H1 (cell line): Measurements from ENCODE around the gene CYSRT1. TPM values are rescaled to one million over a fixed set of nuclear protein-coding genes. Genes with fewer than 3 reads are reported as not detected.
A peak's percentile ranks its signal among the peaks of the same experiment; 100 is the strongest.

Source experiments
- CTCF ChIA-PET: fragments of 300-600 bp; sonication (Branson Sonifier 250); formaldehyde crosslinking; loops from one replicate; lab custom pipeline; 2021; ENCODE audit not compliant: partially characterized antibody; lab: Charles Lee
- POLR2A ChIA-PET: fragments of 300-600 bp; sonication (Branson Sonifier 250); formaldehyde crosslinking; loops from one replicate; lab custom pipeline; 2021; ENCODE audit warnings: inconsistent platforms; ENCODE audit not compliant: partially characterized antibody; lab: Charles Lee
- DNase-seq, 2 experiments: peaks; one replicate each; pipeline versions ENCODE4 v3.0.0 to v3.0.0-alpha.2; 2010 to 2022; ENCODE audit warnings: low spot score in 2 of 2, low read depth in 1 of 2, mixed read lengths in 1 of 2
- FAIRE-seq: peaks from 2 replicates; lab custom pipeline; 2011; peaks lifted over from hg19 to GRCh38; lab: Jason Lieb, UNC
- H2AFZ ChIP-seq: 2 replicates; pipeline ENCODE4 v1.8.1; 2012; ENCODE audit warnings: low read length, inconsistent platforms
- H2AK5ac ChIP-seq: 2 replicates; pipeline ENCODE4 v1.6.1; 2013; ENCODE audit warnings: low read depth, low read length
- H2BK120ac ChIP-seq: replicated peaks from 2 replicates; pipeline ENCODE3; 2013; ENCODE audit warnings: low read depth, low read length, inconsistent platforms
- H2BK12ac ChIP-seq: 2 replicates; pipeline ENCODE4 v1.6.1; 2013; ENCODE audit warnings: low read depth, low read length
- H2BK15ac ChIP-seq: 2 replicates; pipeline ENCODE4 v1.6.1; 2013; ENCODE audit warnings: low read length
- H2BK20ac ChIP-seq: 2 replicates; pipeline ENCODE4 v1.6.1; 2013; ENCODE audit warnings: low read length
- H2BK5ac ChIP-seq: 2 replicates; pipeline ENCODE4 v1.6.1; 2013; ENCODE audit warnings: low read depth, low read length
- H3K14ac ChIP-seq: 2 replicates; pipeline ENCODE4 v1.6.1; 2013; ENCODE audit warnings: inconsistent platforms; ENCODE audit not compliant: insufficient read length
- H3K18ac ChIP-seq: 2 replicates; pipeline ENCODE4 v1.6.1; 2013; ENCODE audit warnings: low read length; ENCODE audit errors: extremely low read depth
- H3K23ac ChIP-seq: 2 replicates; pipeline ENCODE4 v1.6.1; 2013; ENCODE audit warnings: inconsistent platforms; ENCODE audit not compliant: insufficient read length
- H3K23me2 ChIP-seq: 2 replicates; pipeline ENCODE4 v1.6.1; 2013; ENCODE audit warnings: low read depth, low read length
- H3K27ac ChIP-seq: 2 replicates; pipeline ENCODE4 v1.6.1; 2011; ENCODE audit warnings: low read depth, low read length, inconsistent platforms
- H3K27me3 ChIP-seq, 4 experiments: replicated peaks in 1 of 4; 1 replicate in 1 of 4; 2 replicates in 3 of 4; pipeline versions ENCODE4 v1.6.1 to v1.8.1; 2011 to 2013; ENCODE audit warnings: low read length in 3 of 4, mild to moderate bottlenecking in 3 of 4, inconsistent platforms in 2 of 4, mixed read lengths in 2 of 4, moderate library complexity in 1 of 4; ENCODE audit not compliant: control insufficient read depth in 3 of 4, insufficient read depth in 3 of 4; ENCODE audit errors: extremely low read depth in 1 of 4
- H3K36me3 ChIP-seq, 4 experiments: 2 replicates each; pipeline versions ENCODE4 v1.6.1 to v1.8.1; 2011 to 2013; ENCODE audit warnings: mild to moderate bottlenecking in 4 of 4, low read length in 3 of 4, moderate library complexity in 2 of 4, control low read depth in 1 of 4, inconsistent platforms in 1 of 4; ENCODE audit not compliant: insufficient read depth in 4 of 4, control insufficient read depth in 2 of 4
- H3K4ac ChIP-seq: replicated peaks from 2 replicates; pipeline ENCODE3; 2013; ENCODE audit warnings: low read length, low read depth, mixed read lengths, inconsistent platforms; ENCODE audit not compliant: insufficient read length
- H3K4me1 ChIP-seq, 4 experiments: replicated peaks in 1 of 4; 1 replicate in 1 of 4; 2 replicates in 3 of 4; pipeline versions ENCODE4 v1.6.1 to v1.8.1; 2011 to 2013; ENCODE audit warnings: low read length in 3 of 4, inconsistent platforms in 2 of 4, mixed read lengths in 1 of 4; ENCODE audit not compliant: insufficient read depth in 4 of 4, control insufficient read depth in 3 of 4
- H3K4me2 ChIP-seq, 2 experiments: 2 replicates each; pipeline versions ENCODE4 v1.6.1 to v1.8.1; 2011 to 2013; ENCODE audit warnings: low read depth in 2 of 2, low read length in 2 of 2, control low read depth in 1 of 2, inconsistent platforms in 1 of 2, mild to moderate bottlenecking in 1 of 2; ENCODE audit not compliant: insufficient read depth in 1 of 2
- H3K4me3 ChIP-seq, 4 experiments: fragments of 200-600, 300-600 bp in 1 of 4; sonication (generic), shearing (Covaris generic), sonication (Bioruptor Twin) in 1 of 4; 2 replicates each; pipeline versions ENCODE4 v1.5.1 to v1.8.1; 2011 to 2016; ENCODE audit warnings: low read length in 4 of 4, low read depth in 3 of 4, control low read depth in 2 of 4, inconsistent platforms in 2 of 4, mild to moderate bottlenecking in 2 of 4, mixed read lengths in 1 of 4, moderate library complexity in 1 of 4; ENCODE audit not compliant: insufficient read depth in 2 of 4; ENCODE audit errors: extremely low read depth in 1 of 4
- H3K56ac ChIP-seq: replicated peaks from 2 replicates; pipeline ENCODE3; 2013; ENCODE audit warnings: low read depth, mild to moderate bottlenecking, mixed read lengths, low read length, inconsistent platforms; ENCODE audit not compliant: insufficient read length
- H3K79me1 ChIP-seq: 2 replicates; pipeline ENCODE4 v1.6.1; 2013; ENCODE audit warnings: low read depth, low read length, control low read depth
- H3K79me2 ChIP-seq, 2 experiments: 2 replicates each; pipeline versions ENCODE4 v1.6.1 to v1.8.1; 2012 to 2013; ENCODE audit warnings: low read length in 2 of 2, mild to moderate bottlenecking in 2 of 2, inconsistent platforms in 1 of 2; ENCODE audit not compliant: insufficient read depth in 2 of 2, control insufficient read depth in 1 of 2
- H3K9ac ChIP-seq, 4 experiments: replicated peaks in 1 of 4; 1 replicate in 1 of 4; 2 replicates in 3 of 4; pipeline versions ENCODE4 v1.6.1 to v1.8.1; 2011 to 2013; ENCODE audit warnings: low read depth in 3 of 4, low read length in 3 of 4, control low read depth in 2 of 4, mild to moderate bottlenecking in 2 of 4, moderate library complexity in 2 of 4, inconsistent platforms in 1 of 4; ENCODE audit errors: extremely low read depth in 1 of 4
- H3K9me3 ChIP-seq, 2 experiments: 2 replicates each; pipeline versions ENCODE4 v1.6.1 to v1.8.1; 2012 to 2013; ENCODE audit warnings: mild to moderate bottlenecking in 2 of 2, moderate library complexity in 2 of 2, control low read depth in 1 of 2, inconsistent platforms in 1 of 2, low read depth in 1 of 2, low read length in 1 of 2, mixed read lengths in 1 of 2; ENCODE audit not compliant: insufficient read depth in 2 of 2
- H4K20me1 ChIP-seq, 2 experiments: replicated peaks in 1 of 2; 2 replicates each; pipeline versions ENCODE3 to v1.8.1; 2011 to 2013; ENCODE audit warnings: inconsistent platforms in 2 of 2, low read length in 2 of 2, mild to moderate bottlenecking in 1 of 2; ENCODE audit not compliant: insufficient read depth in 2 of 2, control insufficient read depth in 1 of 2
- H4K5ac ChIP-seq: 2 replicates; pipeline ENCODE4 v1.6.1; 2013; ENCODE audit warnings: low read length, low read depth, mixed read lengths, inconsistent platforms; ENCODE audit not compliant: insufficient read length
- H4K8ac ChIP-seq: 2 replicates; pipeline ENCODE4 v1.8.0; 2013; ENCODE audit warnings: mild to moderate bottlenecking, moderate library complexity, low read length, inconsistent platforms; ENCODE audit not compliant: insufficient read depth; ENCODE audit errors: extremely low read depth
- H4K91ac ChIP-seq: replicated peaks from 2 replicates; pipeline ENCODE3; 2013; ENCODE audit warnings: low read length, mixed read lengths, inconsistent platforms; ENCODE audit not compliant: insufficient read length
- BACH1 ChIP-seq: IDR thresholded peaks from 2 replicates; pipeline ENCODE4 v1.6.1; 2012; ENCODE audit warnings: low read length, improper control_type of control experiment
- BRCA1 ChIP-seq: IDR thresholded peaks from 2 replicates; pipeline ENCODE4 v1.6.1; 2012; ENCODE audit warnings: low read depth, low read length, improper control_type of control experiment
- CEBPB ChIP-seq: IDR thresholded peaks from 2 replicates; pipeline ENCODE4 v1.6.1; 2012; ENCODE audit warnings: low read depth, low read length
- EGR1 ChIP-seq: IDR thresholded peaks from 2 replicates; pipeline ENCODE4 v1.6.1; 2011; ENCODE audit warnings: low read depth, low read length, borderline replicate concordance
- KDM4A ChIP-seq: IDR thresholded peaks from one replicate; pipeline ENCODE4 v1.7.1; 2012; ENCODE audit warnings: low read depth, mild to moderate bottlenecking, moderate library complexity, low read length, inconsistent platforms; ENCODE audit not compliant: severe bottlenecking
- MAFK ChIP-seq: IDR thresholded peaks from 2 replicates; pipeline ENCODE4 v1.6.1; 2012; ENCODE audit warnings: low read depth, mild to moderate bottlenecking, improper control_type of control experiment, low read length
- POLR2A ChIP-seq, 2 experiments: IDR thresholded peaks; 1 replicate in 1 of 2; 2 replicates in 1 of 2; pipeline ENCODE4 v1.6.1; 2011; ENCODE audit warnings: low read depth in 2 of 2, low read length in 2 of 2, mild to moderate bottlenecking in 2 of 2; ENCODE audit errors: control extremely low read depth in 1 of 2
- POLR2AphosphoS5 ChIP-seq: IDR thresholded peaks from 2 replicates; pipeline ENCODE4 v1.6.1; 2011; ENCODE audit warnings: low read depth, low read length
- RFX5 ChIP-seq: IDR thresholded peaks from 2 replicates; pipeline ENCODE4 v1.6.1; 2011; ENCODE audit warnings: low read depth, low read length, improper control_type of control experiment, borderline replicate concordance
- RXRA ChIP-seq: IDR thresholded peaks from 2 replicates; pipeline ENCODE4 v1.6.1; 2011; ENCODE audit warnings: low read depth, mild to moderate bottlenecking, low read length, moderate library complexity; ENCODE audit not compliant: insufficient read depth
- SIN3A ChIP-seq, 2 experiments: IDR thresholded peaks in 1 of 2; conservative IDR thresholded peaks in 1 of 2; 2 replicates each; pipeline ENCODE4 v1.6.1; 2011 to 2012; ENCODE audit warnings: low read length in 2 of 2, improper control_type of control experiment in 1 of 2, low read depth in 1 of 2, mild to moderate bottlenecking in 1 of 2
- SP1 ChIP-seq: IDR thresholded peaks from 2 replicates; pipeline ENCODE4 v1.6.1; 2011; ENCODE audit warnings: low read depth, low read length
- SP2 ChIP-seq: IDR thresholded peaks from 2 replicates; pipeline ENCODE4 v1.6.1; 2012; ENCODE audit warnings: mild to moderate bottlenecking, low read length, inconsistent platforms
- TAF1 ChIP-seq: IDR thresholded peaks from 2 replicates; pipeline ENCODE4 v1.6.1; 2011; ENCODE audit warnings: mild to moderate bottlenecking, low read depth, low read length
- TCF12 ChIP-seq: IDR thresholded peaks from 2 replicates; pipeline ENCODE4 v1.6.1; 2011; ENCODE audit warnings: low read depth, mild to moderate bottlenecking, low read length
- WGBS, 2 experiments: shearing (Covaris generic) in 1 of 2; methylation state at CpG; one replicate each; pipeline versions ENCODE4 v1.1.6 to v1.1.7; 2013 to 2015; ENCODE audit warnings: low lambda C conversion rate in 2 of 2, mixed read lengths in 2 of 2, inconsistent platforms in 1 of 2, low coverage in 1 of 2, missing lambda C conversion rate in 1 of 2; ENCODE audit not compliant: insufficient replicate concordance in 2 of 2, insufficient coverage in 1 of 2, insufficient read length in 1 of 2; ENCODE audit errors: extremely low coverage in 1 of 2, missing lambda C conversion rate in 1 of 2; 5-methylcytosine and 5-hydroxymethylcytosine counted together
- polyA plus RNA-seq, 7 experiments: library from polyadenylated mRNA; depleted of rRNA in 3 of 7; stranded (reverse) in 5 of 7; unstranded in 2 of 7; fragments of >200 nt in 5 of 7; fragments of 200-250 nt in 2 of 7; gene quantifications; 1 replicate in 5 of 7; 2 replicates in 1 of 7; 4 replicates in 1 of 7; pipeline versions ENCODE4 v1.2.1 to v1.2.3, GENCODE V29; 2011 to 2013; ENCODE audit warnings: missing spikeins in 2 of 7, mixed read lengths in 2 of 7
- total RNA-seq: library from RNA; stranded (reverse); fragmentation: NEBNext Ultra II Directional; extraction: Animal tissue kit (Norgen Biotek cat#: 25700); gene quantifications from 2 replicates; pipeline ENCODE4 v1.2.1, GENCODE V29; 2021

CYSRT1 gene
- total and polyA plus RNA-seq, 2 of the 8 experiments (the other 6 are each of a cell fraction or from before 2014, with no cell fraction given) = 1.0 to 6.5 TPM

DNA sequence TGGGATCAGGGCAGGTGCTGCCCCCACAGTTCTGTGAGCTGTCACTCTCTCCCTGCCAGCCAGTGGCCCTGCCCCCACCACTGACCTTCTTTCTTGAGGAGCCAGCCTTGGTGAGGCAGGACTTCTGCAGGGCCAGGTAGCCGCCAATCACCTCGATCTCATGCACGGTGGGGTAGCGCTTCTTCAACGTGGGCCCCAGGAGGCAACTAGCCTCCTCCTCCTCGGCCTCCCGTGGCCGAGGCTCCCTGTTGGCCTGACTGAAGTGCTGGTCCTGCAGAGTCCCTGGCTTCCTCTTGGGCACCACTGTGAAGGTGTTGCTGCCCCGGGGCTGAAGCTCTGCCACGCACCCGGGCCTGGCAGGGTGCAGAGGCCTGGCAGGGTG, 26.1 kb upstream of the CYSRT1 start:
- H3K23me2 ChIP-seq = peaks cover 3% of the 10 kb centered on the region; the same call in 1 of the 2 replicates
- H3K23ac ChIP-seq = no peak overlapping the region
- FAIRE-seq (no peak), DNase-seq (no peak)
- H4K20me1 ChIP-seq = peaks cover 5 to 28% of the 10 kb centered on the region in 2 experiments
- H2BK12ac ChIP-seq = no peak overlapping the region
- no peak overlapping the region for H2AFZ ChIP-seq
- H3K14ac ChIP-seq = no peak overlapping the region
- H2BK20ac ChIP-seq = no peak overlapping the region
- POLR2A ChIA-PET = interaction anchor here (0.7 to 2.2 kb wide), 12 partner anchors 10 to 470 kb away, joined by 3 to 21 read pairs (median 4); partner anchors contain the start of genes ANAPC2, RNF208, SSNA1 and TUBB4B
- no peak overlapping the region for H3K56ac ChIP-seq
- no peaks in the 10 kb centered on the region for H3K9me3 ChIP-seq
- no peaks in the 10 kb centered on the region for H3K36me3 ChIP-seq
- H3K4me1 ChIP-seq = peaks cover 0 to 33% (median 17%) of the 10 kb centered on the region in 4 experiments; a peak in 6 of 7 replicates
- peak overlapping the region in 1 of 4 experiments; percentile 67; a peak in 2 of 8 replicates for H3K4me3 ChIP-seq
- no peak overlapping the region for H2BK15ac ChIP-seq
- H3K27ac ChIP-seq = no peak overlapping the region
- H3K18ac ChIP-seq = no peak overlapping the region
- H2BK5ac ChIP-seq = no peak overlapping the region
- H4K91ac ChIP-seq = no peak overlapping the region
- H3K4me2 ChIP-seq = peak overlapping the region; percentile 70 to 76; a peak in 3 of 4 replicates
- H3K79me1 ChIP-seq = peaks cover 24% of the 10 kb centered on the region
- H3K9ac ChIP-seq = no peak overlapping the region
- H4K8ac ChIP-seq = peak overlapping the region; percentile 35; the same call in 1 of the 2 replicates
- H3K4ac ChIP-seq = no peak overlapping the region
- peaks cover 0 to 35% of the 10 kb centered on the region in 2 experiments; a peak in 3 of 4 replicates for H3K79me2 ChIP-seq
- H3K27me3 ChIP-seq = no peaks in the 10 kb centered on the region
- no peak overlapping the region for H4K5ac ChIP-seq
- H2BK120ac ChIP-seq = no peak overlapping the region
- H2AK5ac ChIP-seq = no peak overlapping the region
- CTCF ChIA-PET = interaction anchor here (1.0 to 14.0 kb wide), 5 partner anchors 9 to 30 kb away, joined by 3 to 204 read pairs (median 7); partner anchors contain the start of genes CYSRT1, RNF208, RNF224 and SLC34A3
- 87% methylated on average over 11 of the region's 11 CpGs; no CpG with 5 or more reads in 1 of the 2 experiments for WGBS, 2 experiments
- TF ChIP-seq POLR2AphosphoS5 (no peak), EGR1 (no peak), RXRA (no peak), RFX5 (no peak), BACH1 (no peak), CEBPB (no peak), POLR2A (IDR thresholded peaks at IDR 0.05; ENCODE audit: control extremely low read depth in 1 of 2, low read depth in 2 of 2, low read length in 2 of 2) (no peak), TCF12 (no peak), TAF1 (no peak), SP2 (no peak), BRCA1 (no peak), SP1 (no peak), KDM4A (no peak), MAFK (no peak), SIN3A (conservative IDR thresholded peaks at IDR 0.05 in 1 of 2, IDR thresholded peaks at IDR 0.05 in 1 of 2; ENCODE audit: low read depth in 1 of 2, low read length in 2 of 2) (no peak)
